Measurements from ENCODE around the gene NTRK3. TPM values are rescaled to one million over a fixed set of nuclear protein-coding genes. Genes with fewer than 3 reads are reported as not detected.

Gene NTRK3
- total RNA-seq = 10 to 100 TPM in 2 of 4 donors, 1 to 10 TPM in 1, under 1 TPM in 1; 0.51 to 22.2 (median 10.1) TPM

- TF ChIP-seq CTCF (IDR thresholded peaks at IDR 0.05; ENCODE audit: low read depth) = no peak
Observed at GRCh38 chr15:88256279-88257230, at the start of gene NTRK3. Gene NTRK3 (minus strand): TSS chr15:88256739. CDS start chr15:88256153, 586 bp downstream.

GRCh38 chr15:88303395-88303794, 46.9 kb upstream of the NTRK3 start:
- no peak for TF ChIP-seq CTCF (IDR thresholded peaks at IDR 0.05; ENCODE audit: low read depth)

- no peak for TF ChIP-seq CTCF (IDR thresholded peaks at IDR 0.05; ENCODE audit: low read depth)
Observed at GRCh38 chr15:88302373-88302772, 45.8 kb upstream of the NTRK3 start.

- no peak for TF ChIP-seq CTCF (IDR thresholded peaks at IDR 0.05; ENCODE audit: low read depth)
Observed at GRCh38 chr15:88301311-88301710, 44.8 kb upstream of the NTRK3 start.

GRCh38 chr15:88300861-88301260, 44.3 kb upstream of the NTRK3 start:
- TF ChIP-seq CTCF (IDR thresholded peaks at IDR 0.05; ENCODE audit: low read depth) = no peak

GRCh38 chr15:88300089-88300488, 43.5 kb upstream of the NTRK3 start:
- TF ChIP-seq CTCF (IDR thresholded peaks at IDR 0.05; ENCODE audit: low read depth) = no peak

- no peak for TF ChIP-seq CTCF (IDR thresholded peaks at IDR 0.05; ENCODE audit: low read depth)
Observed at GRCh38 chr15:88299497-88299896, 43.0 kb upstream of the NTRK3 start.
